ENCODE measurements around the gene CYP51A1. TPM values are rescaled to one million over a fixed set of nuclear protein-coding genes. Genes with fewer than 3 reads are reported as not detected.

CYP51A1 gene
- total RNA-seq, 2 donors from 2014 or later, result 62.5 to 74.6 TPM

DNA sequence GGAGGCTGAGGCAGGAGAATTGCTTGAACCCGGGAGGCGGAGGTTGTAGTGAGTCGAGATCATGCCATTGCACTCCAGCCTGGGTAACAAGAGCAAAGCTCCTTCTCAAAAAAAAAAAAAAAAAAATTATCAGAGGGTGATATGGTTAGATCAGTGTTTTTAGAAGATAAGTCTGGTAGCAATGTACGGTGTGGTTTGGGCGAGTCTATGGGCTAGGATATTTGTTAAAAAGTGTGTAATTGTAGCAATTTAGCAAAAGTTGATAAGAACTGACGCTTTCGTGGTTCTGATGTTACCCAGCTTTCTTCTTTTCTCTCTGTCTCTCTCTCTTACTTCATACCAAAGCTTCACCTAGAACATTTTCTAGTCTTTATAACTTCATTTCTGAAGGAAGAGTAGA, 6.9 kb upstream of the CYP51A1 start:
- ATAC-seq, result no peak
- Mint-ChIP-seq H3K27me3 (peaks cover 0 to 7% of the 10 kb centered on the region in 2 donors), H3K4me3 (no peak overlapping the region), H3K36me3 (no peaks in the 10 kb centered on the region), H3K27ac (no peak overlapping the region), H3K9me3 (no peaks in the 10 kb centered on the region), H3K4me1 (ENCODE audit: low read depth in 2 of 2) (peaks cover 0 to under 1% of the 10 kb centered on the region in 2 donors)
- DNase-seq (ENCODE audit: low spot score), result no peak

DNA sequence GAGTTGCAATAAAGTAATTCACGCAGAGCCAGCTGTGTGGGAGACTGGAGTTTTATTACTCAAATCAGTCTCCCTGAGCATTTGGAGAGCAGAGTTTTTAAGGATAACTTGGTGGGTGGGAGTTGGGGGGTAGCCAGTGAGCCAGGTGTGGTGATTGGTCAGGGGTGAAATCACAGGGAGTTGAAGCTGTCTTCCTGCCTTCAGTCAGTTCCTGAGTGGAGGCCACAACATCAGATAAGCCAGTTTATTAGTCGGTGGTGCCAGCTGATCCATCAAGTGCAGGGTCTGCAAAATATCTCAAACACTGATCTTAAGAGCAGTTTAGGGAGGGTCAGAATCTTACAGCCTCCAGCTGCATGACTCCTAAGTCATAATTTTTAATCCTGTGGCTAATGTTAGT, 3.3 kb upstream of the CYP51A1 start:
- Mint-ChIP-seq H3K9me3 (no peaks in the 10 kb centered on the region), H3K4me3 (no peak overlapping the region), H3K27me3 (peaks cover 0 to 7% of the 10 kb centered on the region in 2 donors), H3K4me1 (ENCODE audit: low read depth in 2 of 2) (peaks cover 18% of the 10 kb centered on the region in 2 donors), H3K27ac (no peak overlapping the region), H3K36me3 (no peaks in the 10 kb centered on the region)
- ATAC-seq (no peak), DNase-seq (ENCODE audit: low spot score) (no peak)

DNA sequence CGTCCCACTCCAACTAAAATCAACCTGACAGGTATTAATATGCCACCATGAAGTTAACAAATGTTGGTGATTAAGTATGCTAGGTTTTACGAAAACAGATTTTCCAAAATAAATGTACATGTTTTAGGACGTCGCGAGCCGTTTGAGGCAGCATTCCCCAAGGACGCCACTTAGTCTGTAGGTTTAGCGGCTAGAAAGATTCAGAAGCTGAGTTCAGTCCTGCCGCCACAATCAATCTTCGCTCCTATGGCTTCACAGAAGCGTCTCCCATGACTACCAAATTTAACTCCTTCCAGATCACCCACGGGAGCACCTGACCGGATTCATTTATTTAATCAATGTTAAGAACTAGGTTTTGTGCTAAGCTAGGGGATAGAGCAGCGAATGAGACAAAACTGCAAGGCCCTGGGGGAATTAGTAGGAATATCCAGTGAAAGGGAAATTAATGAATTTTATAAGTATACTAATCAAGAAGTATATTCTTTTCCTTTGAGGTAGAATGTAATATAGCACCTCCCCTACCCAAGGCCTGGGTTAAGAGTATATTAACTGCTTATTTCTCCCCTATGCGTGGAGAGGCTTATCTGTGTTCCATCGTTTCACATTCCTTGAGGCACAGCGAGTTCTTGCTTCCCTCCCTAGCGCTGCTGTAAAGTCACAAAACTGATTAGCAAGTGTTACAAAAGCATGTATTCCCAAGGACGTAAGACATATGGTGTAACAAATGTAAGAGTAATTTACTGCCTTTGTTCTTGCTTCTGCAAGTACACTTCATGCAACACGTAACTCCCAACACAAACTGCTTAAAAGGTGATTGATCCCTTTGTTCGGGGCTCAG, 994 bp upstream of the CYP51A1 start:
- no peaks in the 10 kb centered on the region for H3K9me3 Mint-ChIP-seq
- DNase-seq (ENCODE audit: low spot score) (no peak), ATAC-seq (no peak)
- H3K27ac Mint-ChIP-seq, result peak overlapping the region; percentile 95 to 99
- peaks cover 9% of the 10 kb centered on the region for H3K36me3 Mint-ChIP-seq
- H3K4me3 Mint-ChIP-seq, result peak overlapping the region; percentile 93
- H3K4me1 Mint-ChIP-seq (ENCODE audit: low read depth in 2 of 2), result peaks cover 27% of the 10 kb centered on the region in 2 donors
- H3K27me3 Mint-ChIP-seq, result peaks cover 0 to 5% of the 10 kb centered on the region in 2 donors

DNA sequence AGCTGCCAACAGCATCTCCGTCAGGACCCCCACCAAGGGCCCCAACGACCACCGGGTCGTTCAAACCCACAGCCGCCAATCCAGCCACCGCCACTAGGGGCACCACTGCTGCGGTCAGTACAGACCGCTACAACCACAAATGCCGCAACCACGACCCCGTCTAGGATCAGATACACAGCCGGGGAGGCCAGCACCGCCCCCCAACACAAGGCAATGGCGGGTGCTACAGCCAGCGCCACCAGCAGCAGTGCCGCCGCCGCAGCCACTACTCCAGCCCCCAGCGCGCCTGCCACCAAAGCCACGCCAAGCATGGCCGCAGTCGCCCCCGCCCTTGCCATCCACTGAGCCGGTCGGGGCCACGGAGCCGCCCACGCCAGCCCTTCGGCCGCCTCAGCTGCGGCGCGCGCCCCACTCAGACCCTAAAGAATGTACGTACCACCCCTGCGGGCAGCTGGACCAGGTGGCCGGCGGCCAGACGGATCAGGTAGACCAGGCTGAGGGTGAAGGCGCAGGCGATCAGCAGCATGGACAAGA, 473 bp downstream of the CYP51A1 start:
- peaks cover 27% of the 10 kb centered on the region in 2 donors for H3K4me1 Mint-ChIP-seq (ENCODE audit: low read depth in 2 of 2)
- peak overlapping the region; percentile 93 for H3K4me3 Mint-ChIP-seq
- H3K27ac Mint-ChIP-seq, result peak overlapping the region; percentile 95 to 99
- H3K9me3 Mint-ChIP-seq, result no peaks in the 10 kb centered on the region
- peaks cover 0 to 4% of the 10 kb centered on the region in 2 donors for H3K27me3 Mint-ChIP-seq
- ATAC-seq (peak; percentile 55 to 65), DNase-seq (ENCODE audit: low spot score) (peak; percentile 80)
- H3K36me3 Mint-ChIP-seq, result peaks cover 16% of the 10 kb centered on the region

DNA sequence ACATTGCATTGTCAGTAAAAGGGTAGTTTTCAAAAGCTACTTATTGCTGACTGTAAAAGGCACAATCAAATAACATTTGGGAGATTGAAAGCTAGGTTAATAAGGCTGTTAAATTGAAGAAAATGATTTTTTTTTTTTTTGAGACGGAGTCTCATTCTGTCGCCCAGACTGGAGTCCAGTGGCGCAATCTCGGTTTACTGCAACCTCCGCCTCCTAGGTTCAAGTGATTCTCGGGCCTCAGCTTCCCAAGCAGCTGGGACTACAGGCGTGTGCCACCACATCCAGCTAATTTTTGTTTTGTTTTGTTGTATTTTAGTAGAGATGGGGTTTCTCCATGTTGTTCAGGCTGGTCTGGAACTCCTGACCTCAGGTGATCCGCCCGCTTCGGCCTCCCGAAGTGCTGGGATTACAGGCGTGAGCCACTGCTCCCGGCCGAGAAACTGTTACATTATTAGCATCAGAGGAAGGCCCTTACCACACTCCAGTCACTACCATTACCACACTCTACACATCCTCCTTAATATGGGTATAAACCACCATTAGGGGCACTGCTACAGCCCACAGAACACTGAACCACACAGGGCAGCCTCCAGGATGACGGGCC, 1.0 kb downstream of the CYP51A1 start:
- ATAC-seq (peak; percentile 41 to 46), DNase-seq (ENCODE audit: low spot score) (no peak)
- peak overlapping the region; percentile 93 for H3K4me3 Mint-ChIP-seq
- H3K4me1 Mint-ChIP-seq (ENCODE audit: low read depth in 2 of 2), result peaks cover 27% of the 10 kb centered on the region in 2 donors
- H3K27me3 Mint-ChIP-seq, result no peaks in the 10 kb centered on the region
- H3K36me3 Mint-ChIP-seq, result peaks cover 17% of the 10 kb centered on the region
- peak overlapping the region; percentile 95 to 99 for H3K27ac Mint-ChIP-seq
- no peaks in the 10 kb centered on the region for H3K9me3 Mint-ChIP-seq

DNA sequence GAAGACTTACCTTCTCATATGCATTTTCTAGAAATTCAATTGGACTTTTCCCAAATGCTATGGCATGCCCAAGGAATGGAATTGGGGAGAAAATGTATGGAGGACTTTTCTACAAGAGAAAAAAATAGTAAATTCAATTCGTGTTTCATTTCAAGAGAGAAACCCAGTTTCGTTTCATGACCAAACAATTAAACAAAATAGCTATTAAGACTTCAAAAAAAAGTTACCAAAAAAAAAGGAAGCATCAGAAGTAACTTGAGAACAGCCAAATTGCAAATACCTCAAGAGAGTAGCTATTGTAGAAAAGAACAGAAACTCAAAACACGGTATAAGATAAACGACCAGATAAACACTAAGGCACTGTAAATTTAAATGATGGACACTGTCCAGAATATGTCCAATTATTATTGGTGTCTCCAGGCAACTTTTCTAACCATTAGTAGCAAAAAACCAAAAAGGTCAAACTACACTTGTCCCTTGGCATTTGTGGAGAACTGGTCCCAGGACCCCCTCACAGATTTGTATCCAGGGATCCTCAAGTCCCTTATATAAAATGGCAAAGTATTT, 2.4 kb downstream of the CYP51A1 start:
- ATAC-seq (no peak), DNase-seq (ENCODE audit: low spot score) (no peak)
- Mint-ChIP-seq H3K4me3 (no peak overlapping the region), H3K4me1 (ENCODE audit: low read depth in 2 of 2) (peaks cover 27% of the 10 kb centered on the region in 2 donors), H3K36me3 (peaks cover 23% of the 10 kb centered on the region), H3K27ac (no peak overlapping the region), H3K9me3 (no peaks in the 10 kb centered on the region), H3K27me3 (no peaks in the 10 kb centered on the region)

DNA sequence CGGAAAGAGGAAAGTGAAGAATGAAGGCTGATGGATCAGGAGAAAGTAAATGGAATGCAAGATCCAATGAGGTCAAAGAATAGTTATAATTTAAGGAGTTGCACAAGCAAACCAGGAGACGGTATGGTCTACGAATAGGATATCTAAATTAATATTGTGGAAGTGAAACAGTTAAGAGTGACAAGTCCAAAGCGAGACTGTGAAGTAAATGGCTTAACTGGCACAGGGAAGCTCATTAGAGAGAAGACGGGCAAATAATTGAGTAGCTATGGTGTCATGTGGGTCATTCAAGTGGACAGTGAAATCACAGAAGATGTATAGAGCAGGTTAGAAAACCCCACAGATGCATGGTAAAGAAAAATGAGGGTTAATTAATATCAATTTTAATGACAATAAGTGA, 3.2 kb downstream of the CYP51A1 start:
- H3K36me3 Mint-ChIP-seq, result peaks cover 29% of the 10 kb centered on the region
- DNase-seq (ENCODE audit: low spot score) (no peak), ATAC-seq (no peak)
- H3K27ac Mint-ChIP-seq, result peak overlapping the region in 1 of 2 donors; percentile 12
- H3K4me1 Mint-ChIP-seq (ENCODE audit: low read depth in 2 of 2), result peaks cover 26 to 27% of the 10 kb centered on the region in 2 donors
- H3K27me3 Mint-ChIP-seq, result no peaks in the 10 kb centered on the region
- H3K9me3 Mint-ChIP-seq, result no peaks in the 10 kb centered on the region
- peak overlapping the region; percentile 0 for H3K4me3 Mint-ChIP-seq

DNA sequence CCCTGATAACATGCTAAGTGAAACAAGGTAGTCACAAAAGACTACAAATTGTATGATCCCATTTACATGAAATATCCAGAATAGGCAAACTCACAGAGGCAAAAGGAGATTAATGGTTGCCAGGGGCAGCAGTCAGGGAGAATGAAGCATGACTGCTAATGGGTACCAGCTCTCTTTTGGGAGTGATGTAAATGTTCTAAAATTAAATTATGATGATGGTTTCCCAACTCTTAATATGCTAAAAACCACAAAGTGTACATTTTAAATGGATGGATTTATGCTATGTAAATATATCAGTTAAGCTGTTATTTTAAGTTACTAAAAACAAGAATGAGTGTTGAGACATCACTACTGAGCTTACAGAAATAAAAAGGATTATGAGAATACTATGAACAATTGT, 12.6 kb downstream of the CYP51A1 start:
- Mint-ChIP-seq H3K27ac (no peak overlapping the region), H3K4me3 (no peak overlapping the region), H3K4me1 (ENCODE audit: low read depth in 2 of 2) (peaks cover 4 to 10% of the 10 kb centered on the region in 2 donors), H3K36me3 (peaks cover 46% of the 10 kb centered on the region), H3K9me3 (no peaks in the 10 kb centered on the region), H3K27me3 (no peaks in the 10 kb centered on the region)
- ATAC-seq (no peak), DNase-seq (ENCODE audit: low spot score) (no peak)

DNA sequence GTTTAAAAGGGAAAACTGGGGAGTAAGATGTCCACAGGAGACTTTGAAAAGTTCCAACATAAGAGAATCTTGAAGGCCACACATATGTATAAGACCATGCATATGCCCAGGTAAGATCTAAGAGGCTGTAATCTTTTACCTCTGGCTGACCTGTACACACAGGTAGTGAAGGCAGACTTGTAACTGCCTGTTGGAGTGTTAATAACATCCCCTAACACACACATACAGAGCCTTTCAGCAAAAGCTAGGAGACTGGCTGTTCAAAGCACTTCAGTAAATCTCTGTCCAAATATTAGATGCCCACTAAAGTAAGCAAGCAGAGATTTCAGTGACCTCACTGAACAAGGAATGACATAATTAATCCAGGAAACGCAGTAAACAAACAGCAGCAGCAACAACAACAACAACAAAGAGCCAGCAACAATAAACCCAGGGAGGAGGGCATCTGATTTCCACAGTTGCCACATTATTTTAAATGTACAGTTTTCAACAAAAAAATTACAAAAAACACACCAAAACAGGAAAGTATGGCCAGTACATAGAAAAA, 15.0 kb downstream of the CYP51A1 start:
- DNase-seq (ENCODE audit: low spot score) (no peak), ATAC-seq (no peak)
- Mint-ChIP-seq H3K9me3 (no peaks in the 10 kb centered on the region), H3K4me1 (ENCODE audit: low read depth in 2 of 2) (peaks cover 4 to 15% of the 10 kb centered on the region in 2 donors), H3K27me3 (no peaks in the 10 kb centered on the region), H3K27ac (no peak overlapping the region), H3K4me3 (no peak overlapping the region), H3K36me3 (peaks cover 52% of the 10 kb centered on the region)

DNA sequence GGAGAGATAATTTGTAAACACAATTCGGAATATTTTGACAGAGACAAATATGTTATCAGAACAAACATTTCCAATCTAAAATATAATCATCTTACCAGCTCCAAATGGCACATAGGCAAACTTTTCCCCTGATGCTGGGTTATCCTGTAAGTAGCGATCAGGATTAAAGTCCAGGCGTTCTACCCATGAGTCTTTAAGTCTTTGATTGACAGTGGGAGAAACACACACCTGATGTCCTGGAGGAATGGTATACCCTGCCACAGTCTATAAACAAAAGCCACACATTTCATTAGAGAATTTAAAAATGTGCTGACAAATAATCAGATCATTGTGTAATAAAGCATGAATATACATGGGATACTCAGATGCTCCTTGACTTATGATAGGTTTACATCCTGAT, 17.3 kb downstream of the CYP51A1 start:
- Mint-ChIP-seq H3K9me3 (no peaks in the 10 kb centered on the region), H3K4me3 (no peak overlapping the region), H3K27ac (no peak overlapping the region)

DNA sequence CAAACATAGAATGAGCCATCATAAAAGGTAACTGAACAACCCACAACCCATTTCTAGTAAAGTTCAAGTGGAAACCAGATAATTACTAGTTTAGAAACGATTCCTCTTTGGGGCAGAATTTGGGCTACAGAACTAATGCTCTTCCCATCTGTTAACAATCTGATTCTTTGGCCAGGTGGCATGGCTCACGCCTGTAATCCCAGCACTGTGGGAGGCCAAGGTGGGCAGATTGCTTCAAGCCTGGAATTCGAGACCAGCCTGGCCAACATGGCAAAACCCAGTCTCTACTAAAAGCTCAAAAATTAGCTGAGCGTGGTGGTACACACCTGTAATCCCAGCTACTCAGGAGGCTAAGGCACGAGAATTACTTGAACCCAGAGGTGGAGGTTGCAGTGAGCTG, 18.5 kb downstream of the CYP51A1 start:
- Mint-ChIP-seq H3K27me3 (no peaks in the 10 kb centered on the region), H3K4me3 (no peak overlapping the region), H3K4me1 (ENCODE audit: low read depth in 2 of 2) (peaks cover 0 to 13% of the 10 kb centered on the region in 2 donors), H3K36me3 (peaks cover 39% of the 10 kb centered on the region), H3K27ac (no peak overlapping the region), H3K9me3 (no peaks in the 10 kb centered on the region)
- DNase-seq (ENCODE audit: low spot score) (no peak), ATAC-seq (no peak)

More for the DNA sequence above, 17.3 kb downstream of the CYP51A1 start:
- ATAC-seq, result no peak
- Mint-ChIP-seq H3K27me3 (no peaks in the 10 kb centered on the region), H3K36me3 (peaks cover 48% of the 10 kb centered on the region), H3K4me1 (ENCODE audit: low read depth in 2 of 2) (peaks cover 0 to 17% of the 10 kb centered on the region in 2 donors)
- DNase-seq (ENCODE audit: low spot score), result no peak

DNA sequence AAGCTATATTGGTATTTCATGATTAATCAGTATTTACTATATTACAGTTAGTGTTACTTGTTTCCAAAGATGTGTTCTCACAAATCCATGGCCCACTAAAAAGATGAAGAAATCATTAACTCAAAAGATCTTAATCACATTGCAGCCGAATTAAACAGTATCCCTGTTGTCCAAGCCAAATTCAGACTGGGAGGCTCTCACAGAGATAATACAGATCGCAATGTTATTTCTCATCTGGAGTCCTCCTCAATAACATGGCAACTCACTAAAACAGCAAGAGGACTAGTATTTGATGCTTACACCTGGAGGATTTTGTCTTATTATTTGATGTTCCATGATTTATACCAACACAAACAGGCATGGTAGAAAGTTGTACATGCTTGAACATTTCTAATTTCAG, 23.4 kb downstream of the CYP51A1 start:
- Mint-ChIP-seq H3K4me3 (no peak overlapping the region), H3K27ac (no peak overlapping the region), H3K36me3 (peaks cover 23% of the 10 kb centered on the region), H3K9me3 (no peaks in the 10 kb centered on the region), H3K27me3 (no peaks in the 10 kb centered on the region), H3K4me1 (ENCODE audit: low read depth in 2 of 2) (peaks cover 0 to 4% of the 10 kb centered on the region in 2 donors)
- DNase-seq (ENCODE audit: low spot score) (no peak), ATAC-seq (no peak)

DNA sequence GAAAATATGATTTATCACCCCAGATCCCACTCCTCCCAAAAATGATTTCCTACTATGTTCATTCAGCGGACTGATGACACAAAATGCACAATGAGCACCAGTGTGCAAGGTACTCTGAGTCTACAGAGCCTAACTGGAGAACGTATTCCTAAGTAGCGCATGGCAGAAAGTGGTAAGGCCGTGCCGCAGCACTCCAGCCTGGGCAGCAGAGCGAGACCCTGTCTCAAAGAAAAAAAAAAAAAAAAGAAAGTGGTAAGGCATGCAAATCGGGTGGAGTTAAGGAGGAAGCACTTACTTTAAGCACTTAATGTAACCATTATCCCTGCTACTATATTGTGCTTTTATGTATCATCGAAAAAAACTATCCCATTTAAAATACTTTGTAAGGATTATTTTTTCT, 25.5 kb downstream of the CYP51A1 start:
- Mint-ChIP-seq H3K36me3 (peaks cover 10% of the 10 kb centered on the region), H3K27me3 (no peaks in the 10 kb centered on the region), H3K9me3 (no peaks in the 10 kb centered on the region), H3K27ac (no peak overlapping the region), H3K4me1 (ENCODE audit: low read depth in 2 of 2) (no peaks in the 10 kb centered on the region), H3K4me3 (no peak overlapping the region)
- ATAC-seq (no peak), DNase-seq (ENCODE audit: low spot score) (no peak)

All from natural killer cell treated with Interleukin-12 subunit alpha and Interleukin-12 subunit beta and Interleukin-15 and Interleukin-18, amount 100 ng/mL, for 72 hours (primary cell).